H1 (cell line): ENCODE results near the gene DYNLT2B.

Source experiments
- CHD2 ChIP-seq: IDR thresholded peaks from 2 replicates; pipeline ENCODE4 v1.6.1; 2012; ENCODE audit warnings: low read length, improper control_type of control experiment
- CTCF ChIP-seq, 3 experiments: IDR thresholded peaks; 1 replicate in 2 of 3; 2 replicates in 1 of 3; pipeline versions ENCODE4 v1.5.1 to v1.6.1; 2011; ENCODE audit warnings: low read length in 3 of 3, mild to moderate bottlenecking in 3 of 3, inconsistent platforms in 2 of 3, low read depth in 1 of 3, moderate library complexity in 1 of 3; ENCODE audit not compliant: insufficient read depth in 1 of 3; ENCODE audit errors: control extremely low read depth in 1 of 3
- GABPA ChIP-seq: IDR thresholded peaks from 2 replicates; pipeline ENCODE4 v1.6.1; 2011; ENCODE audit warnings: mild to moderate bottlenecking, low read length, moderate library complexity, borderline replicate concordance; ENCODE audit not compliant: insufficient read depth
- HDAC2 ChIP-seq, 2 experiments: fragments of 300-600 bp in 1 of 2; sonication (generic) in 1 of 2; IDR thresholded peaks; 2 replicates each; pipeline ENCODE4 v1.6.1; 2011 to 2012; ENCODE audit warnings: low read depth in 2 of 2, low read length in 2 of 2, mild to moderate bottlenecking in 2 of 2, moderate library complexity in 2 of 2, borderline replicate concordance in 1 of 2, inconsistent platforms in 1 of 2

GRCh38 chr3:196340466-196340865, 22.4 kb upstream of the DYNLT2B start:
- TF ChIP-seq GABPA (no peak), HDAC2 (IDR thresholded peaks at IDR 0.05; ENCODE audit: borderline replicate concordance in 1 of 2, low read depth in 2 of 2, low read length in 2 of 2) (no peak), CHD2 (no peak), CTCF (IDR thresholded peaks at IDR 0.05; ENCODE audit: control extremely low read depth in 1 of 3, insufficient read depth in 1 of 3, low read depth in 1 of 3, low read length in 3 of 3) (no peak)
